Measurements from ENCODE around the gene NSD1.

GRCh38 chr5:177162379-177162778 is 28.8 kb downstream of the NSD1 start:
- no peak for TF ChIP-seq POLR2AphosphoS5 (IDR thresholded peaks at IDR 0.05)
- TF ChIP-seq CTCF (IDR thresholded peaks at IDR 0.05), result no peak

Measured in sigmoid colon (tissue), 4 donors.